ENCODE data around the gene EARS2.

EARS2 gene

DNA sequence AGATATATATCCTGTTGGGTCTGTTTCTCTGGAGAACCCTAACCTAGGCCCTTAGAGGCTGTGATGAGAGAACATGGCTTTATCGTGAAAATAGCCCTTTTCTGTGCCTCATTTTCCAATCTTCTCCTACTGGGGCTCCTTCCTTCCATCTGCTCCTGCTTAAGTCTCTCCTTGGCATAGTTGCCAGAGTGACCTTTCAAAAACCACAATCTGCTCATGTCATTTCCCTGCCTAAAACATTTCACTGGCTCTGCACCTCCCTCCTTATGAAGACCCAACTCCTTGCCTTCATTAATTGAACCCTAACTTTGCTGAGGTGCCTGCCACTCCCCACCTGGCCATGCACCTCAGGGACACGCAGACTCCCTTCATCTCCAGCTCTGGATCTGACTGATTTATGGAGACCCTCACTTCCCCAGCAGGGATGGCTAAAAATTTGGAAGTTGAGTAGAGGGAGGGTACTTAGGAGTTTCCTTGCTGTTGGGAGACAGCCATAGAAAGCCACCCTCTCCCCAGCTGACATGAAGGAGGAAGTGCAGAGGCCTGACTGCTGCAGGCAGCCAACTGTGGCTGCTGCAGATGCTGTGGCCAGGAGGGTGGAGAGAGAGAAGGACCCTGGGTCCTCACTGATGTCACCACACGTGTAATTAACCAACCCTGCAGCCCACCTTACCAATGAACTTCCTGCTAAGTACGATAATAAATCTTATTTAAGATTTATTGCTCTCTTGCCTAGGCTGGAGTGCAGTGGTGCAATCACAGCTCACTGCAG lies 40.6 kb downstream of the EARS2 start:
- H3K27ac ChIP-seq (ENCODE audit: poor library complexity, severe bottlenecking), result no peak overlapping the region
- no peak overlapping the region for H3K4me3 ChIP-seq (ENCODE audit: severe bottlenecking)
- H3K36me3 ChIP-seq (ENCODE audit: low read depth), result peaks cover 21% of the 10 kb centered on the region
- TF ChIP-seq, protein P1, sequence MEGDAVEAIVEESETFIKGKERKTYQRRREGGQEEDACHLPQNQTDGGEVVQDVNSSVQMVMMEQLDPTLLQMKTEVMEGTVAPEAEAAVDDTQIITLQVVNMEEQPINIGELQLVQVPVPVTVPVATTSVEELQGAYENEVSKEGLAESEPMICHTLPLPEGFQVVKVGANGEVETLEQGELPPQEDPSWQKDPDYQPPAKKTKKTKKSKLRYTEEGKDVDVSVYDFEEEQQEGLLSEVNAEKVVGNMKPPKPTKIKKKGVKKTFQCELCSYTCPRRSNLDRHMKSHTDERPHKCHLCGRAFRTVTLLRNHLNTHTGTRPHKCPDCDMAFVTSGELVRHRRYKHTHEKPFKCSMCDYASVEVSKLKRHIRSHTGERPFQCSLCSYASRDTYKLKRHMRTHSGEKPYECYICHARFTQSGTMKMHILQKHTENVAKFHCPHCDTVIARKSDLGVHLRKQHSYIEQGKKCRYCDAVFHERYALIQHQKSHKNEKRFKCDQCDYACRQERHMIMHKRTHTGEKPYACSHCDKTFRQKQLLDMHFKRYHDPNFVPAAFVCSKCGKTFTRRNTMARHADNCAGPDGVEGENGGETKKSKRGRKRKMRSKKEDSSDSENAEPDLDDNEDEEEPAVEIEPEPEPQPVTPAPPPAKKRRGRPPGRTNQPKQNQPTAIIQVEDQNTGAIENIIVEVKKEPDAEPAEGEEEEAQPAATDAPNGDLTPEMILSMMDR (IDR thresholded peaks at IDR 0.05; ENCODE audit: poor library complexity, severe bottlenecking), result no peak
- H3K4me1 ChIP-seq (ENCODE audit: insufficient read depth, poor library complexity, severe bottlenecking), result no peaks in the 10 kb centered on the region
- no peak for DNase-seq (ENCODE audit: low spot score)
- no peak for ATAC-seq (ENCODE audit: low read depth)
- no peaks in the 10 kb centered on the region for H3K9me3 ChIP-seq (ENCODE audit: severe bottlenecking)
- no peaks in the 10 kb centered on the region for H3K27me3 ChIP-seq (ENCODE audit: insufficient read depth, poor library complexity, severe bottlenecking)

DNA sequence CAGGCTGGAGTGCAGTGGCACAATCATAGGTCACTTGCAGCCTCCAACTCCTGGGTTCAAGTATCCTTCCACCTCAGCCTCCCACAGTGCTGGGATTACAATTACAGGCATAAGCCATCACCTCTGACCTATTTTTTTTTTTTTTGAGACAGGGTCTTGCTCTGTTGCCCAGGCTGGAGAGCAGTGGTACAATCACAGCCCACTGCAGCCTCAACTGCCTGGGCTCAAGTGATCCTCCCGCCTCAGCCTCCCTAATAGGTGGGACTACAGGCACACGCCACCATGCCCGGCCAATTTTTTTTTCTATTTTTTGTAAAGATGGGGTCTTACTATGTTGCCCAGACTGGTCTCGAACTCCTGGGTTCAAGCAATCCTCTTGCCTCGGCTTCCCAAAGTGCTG lies 41.3 kb downstream of the EARS2 start:
- no peaks in the 10 kb centered on the region for H3K4me1 ChIP-seq (ENCODE audit: insufficient read depth, poor library complexity, severe bottlenecking)
- DNase-seq (ENCODE audit: low spot score) (no peak), ATAC-seq (ENCODE audit: low read depth) (no peak)
- H3K36me3 ChIP-seq (ENCODE audit: low read depth), result peaks cover 14% of the 10 kb centered on the region
- TF ChIP-seq, protein P1 (IDR thresholded peaks at IDR 0.05; ENCODE audit: poor library complexity, severe bottlenecking), result no peak
- H3K4me3 ChIP-seq (ENCODE audit: severe bottlenecking), result no peak overlapping the region
- no peak overlapping the region for H3K27ac ChIP-seq (ENCODE audit: poor library complexity, severe bottlenecking)
- no peaks in the 10 kb centered on the region for H3K9me3 ChIP-seq (ENCODE audit: severe bottlenecking)
- no peaks in the 10 kb centered on the region for H3K27me3 ChIP-seq (ENCODE audit: insufficient read depth, poor library complexity, severe bottlenecking)

DNA sequence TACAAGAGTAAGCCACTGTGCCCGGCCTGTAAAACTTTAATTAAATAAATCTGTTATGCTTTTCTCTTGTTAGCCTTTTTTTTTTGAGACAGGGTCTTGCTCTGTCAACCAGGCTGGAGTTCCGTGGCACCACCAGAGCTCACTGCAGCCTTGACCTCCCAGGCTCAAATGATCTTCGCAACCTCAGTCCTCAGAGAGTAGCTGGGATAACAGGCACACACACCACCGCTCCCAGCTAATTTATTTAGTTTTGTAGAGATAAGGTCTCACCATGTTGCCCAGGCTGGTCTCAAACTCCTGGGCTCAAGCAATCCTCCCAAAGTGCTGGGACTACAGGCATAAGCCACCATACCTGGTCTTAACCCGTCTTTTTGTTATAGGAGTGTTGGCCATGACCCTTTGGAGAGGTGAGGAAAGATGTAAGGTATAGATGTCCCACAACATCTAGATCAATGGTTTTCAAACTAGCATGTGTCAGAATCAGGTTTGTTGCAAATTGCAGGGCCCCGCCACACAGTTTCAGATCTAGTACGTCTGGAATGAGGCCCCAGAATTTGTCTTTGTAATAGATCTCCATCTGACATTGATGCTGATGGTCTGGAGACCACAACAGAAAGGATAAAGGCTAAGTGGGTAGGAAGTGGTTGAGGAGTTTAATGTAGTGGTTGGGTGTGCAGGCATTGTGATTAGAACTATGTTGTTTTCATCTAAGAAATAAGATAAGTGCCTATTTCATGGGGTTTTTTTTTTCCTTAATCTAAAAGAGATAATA lies 42.6 kb downstream of the EARS2 start:
- TF ChIP-seq, protein P1 (IDR thresholded peaks at IDR 0.05; ENCODE audit: poor library complexity, severe bottlenecking), result no peak
- peaks cover 5% of the 10 kb centered on the region for H3K36me3 ChIP-seq (ENCODE audit: low read depth)
- no peaks in the 10 kb centered on the region for H3K9me3 ChIP-seq (ENCODE audit: severe bottlenecking)
- no peaks in the 10 kb centered on the region for H3K4me1 ChIP-seq (ENCODE audit: insufficient read depth, poor library complexity, severe bottlenecking)
- H3K27ac ChIP-seq (ENCODE audit: poor library complexity, severe bottlenecking), result no peak overlapping the region
- H3K4me3 ChIP-seq (ENCODE audit: severe bottlenecking), result no peak overlapping the region
- DNase-seq (ENCODE audit: low spot score), result no peak
- ATAC-seq (ENCODE audit: low read depth), result no peak
- H3K27me3 ChIP-seq (ENCODE audit: insufficient read depth, poor library complexity, severe bottlenecking), result no peaks in the 10 kb centered on the region

DNA sequence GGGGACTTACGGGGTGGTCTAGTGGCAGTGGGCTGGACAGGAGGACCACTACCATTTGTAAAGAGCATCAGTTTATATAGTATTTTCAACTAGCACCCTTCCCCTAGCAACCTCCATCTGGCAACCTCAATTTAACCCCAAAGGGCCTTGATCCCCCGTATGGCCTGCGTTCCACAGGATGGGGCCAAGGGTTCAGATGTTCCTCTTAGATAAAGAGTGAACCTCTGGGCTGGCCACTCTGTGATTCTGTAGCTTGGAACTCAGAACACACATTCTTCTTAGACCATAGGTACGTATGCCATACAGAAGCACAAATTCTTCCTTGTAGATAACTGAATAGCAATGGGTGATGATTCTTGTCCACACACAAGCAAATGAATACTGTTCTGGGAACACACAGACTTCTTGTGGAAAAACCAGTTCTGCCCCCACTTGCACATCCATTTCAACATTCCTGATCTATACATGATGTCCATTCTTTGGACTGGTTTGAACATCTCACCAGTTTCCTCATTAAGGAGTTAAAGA lies 44.9 kb downstream of the EARS2 start:
- TF ChIP-seq, protein P1 (IDR thresholded peaks at IDR 0.05; ENCODE audit: poor library complexity, severe bottlenecking), result no peak
- no peak for ATAC-seq (ENCODE audit: low read depth)
- H3K4me3 ChIP-seq (ENCODE audit: severe bottlenecking), result no peak overlapping the region
- H3K27me3 ChIP-seq (ENCODE audit: insufficient read depth, poor library complexity, severe bottlenecking), result no peaks in the 10 kb centered on the region
- H3K27ac ChIP-seq (ENCODE audit: poor library complexity, severe bottlenecking), result no peak overlapping the region
- H3K36me3 ChIP-seq (ENCODE audit: low read depth), result no peaks in the 10 kb centered on the region
- DNase-seq (ENCODE audit: low spot score), result no peak
- H3K4me1 ChIP-seq (ENCODE audit: insufficient read depth, poor library complexity, severe bottlenecking), result no peaks in the 10 kb centered on the region
- no peaks in the 10 kb centered on the region for H3K9me3 ChIP-seq (ENCODE audit: severe bottlenecking)
